Sciatic nerve (tissue), 2 donors: Measurements from ENCODE around the gene TUBGCP3. TPM values are rescaled to one million over a fixed set of nuclear protein-coding genes. Genes with fewer than 3 reads are reported as not detected.
A peak's percentile ranks its signal among the peaks of the same experiment; 100 is the strongest.
"Not testable (repeated sequence)": the region's sequence is repeated elsewhere in the genome, so short reads cannot be mapped to it uniquely, and the experiment has no call there.

ENCODE experiments used
- ATAC-seq: fragments of 200-7000 bp; cut with Tn5 transposase; one replicate; pipeline ENCODE4 v1.9.1; 2020; ENCODE audit warnings: mild to moderate bottlenecking, moderate library complexity
- DNase-seq: peaks from one replicate; pipeline ENCODE4 v3.0.0-alpha.2; 2020; ENCODE audit warnings: low spot score
- intact Hi-C: fragments of 100-400 bp; cut with DNase I; formaldehyde crosslinking; loops from one replicate; pipeline ENCODE4 v1.14.2; 2022
- total RNA-seq: library from RNA; stranded (reverse); fragmentation: NEBNext Ultra II Directional; extraction: Animal tissue kit (Norgen Biotek cat#: 25700); gene quantifications from one replicate; pipeline ENCODE4 v1.2.1, GENCODE V29; 2021
- donor health status: DM: no; HTN: no; CAD: no.
- donor health status: DM: no; HTN: no; CAD: no.

TUBGCP3 gene
- 48.9 TPM for total RNA-seq

- ATAC-seq = peak; percentile 95
- intact Hi-C loops = no loop called here
- peak; percentile 89 for DNase-seq
These were observed at the start of gene TUBGCP3 for GRCh38 chr13:112587764-112588489. TUBGCP3 (minus strand) TSS chr13:112588153; CDS start chr13:112587980, 173 bp downstream.

GRCh38 chr13:112637017-112637801, 49.3 kb upstream of the TUBGCP3 start:
- DNase-seq = peak; percentile 40
- no peak for ATAC-seq
- intact Hi-C loops = no loop called here

GRCh38 chr13:112636401-112636975, 48.5 kb upstream of the TUBGCP3 start:
- ATAC-seq = no peak
- no peak for DNase-seq
- intact Hi-C loops = no loop called here

GRCh38 chr13:112635323-112635722, 47.4 kb upstream of the TUBGCP3 start:
- no peak for DNase-seq
- no peak for ATAC-seq
- intact Hi-C loops = no loop called here

- ATAC-seq (no peak), DNase-seq (peak; percentile 36)
- intact Hi-C loops = no loop called here
These were observed 46.1 kb upstream of the TUBGCP3 start for GRCh38 chr13:112634102-112634501.

- DNase-seq = peak; percentile 42
- ATAC-seq, intact Hi-C loops: not testable (repeated sequence)
These were observed 42.3 kb upstream of the TUBGCP3 start for GRCh38 chr13:112630226-112630625.

GRCh38 chr13:112629161-112629560, 41.2 kb upstream of the TUBGCP3 start:
- intact Hi-C loops = no loop called here
- no peak for ATAC-seq
- DNase-seq = peak; percentile 14

GRCh38 chr13:112627613-112628012, 39.7 kb upstream of the TUBGCP3 start:
- intact Hi-C loops, ATAC-seq: not testable (repeated sequence)
- peak; percentile 15 for DNase-seq

GRCh38 chr13:112627161-112627560, 39.2 kb upstream of the TUBGCP3 start:
- DNase-seq (peak; percentile 25), ATAC-seq (no peak)
- intact Hi-C loops = no loop called here

GRCh38 chr13:112626761-112627160, 38.8 kb upstream of the TUBGCP3 start:
- DNase-seq (peak; percentile 28), ATAC-seq (no peak)
- intact Hi-C loops = no loop called here

GRCh38 chr13:112626124-112626523, 38.2 kb upstream of the TUBGCP3 start:
- DNase-seq (peak; percentile 36), ATAC-seq (no peak)
- intact Hi-C loops = no loop called here

GRCh38 chr13:112625698-112626097, 37.7 kb upstream of the TUBGCP3 start:
- ATAC-seq = no peak
- peak; percentile 2 for DNase-seq
- intact Hi-C loops = no loop called here

GRCh38 chr13:112624602-112625430, 36.9 kb upstream of the TUBGCP3 start:
- DNase-seq (peak; percentile 28), ATAC-seq (no peak)
- intact Hi-C loops = no loop called here

GRCh38 chr13:112624040-112624439, 36.1 kb upstream of the TUBGCP3 start:
- ATAC-seq (no peak), DNase-seq (no peak)
- intact Hi-C loops = no loop called here

- intact Hi-C loops = no loop called here
- DNase-seq (no peak), ATAC-seq (no peak)
These were observed 35.2 kb upstream of the TUBGCP3 start for GRCh38 chr13:112623051-112623711.

GRCh38 chr13:112622375-112622774, 34.4 kb upstream of the TUBGCP3 start:
- ATAC-seq (no peak), DNase-seq (no peak)
- intact Hi-C loops = no loop called here

GRCh38 chr13:112619730-112620631, 32.0 kb upstream of the TUBGCP3 start:
- no peak for DNase-seq
- intact Hi-C loops = no loop called here

GRCh38 chr13:112618501-112618900, 30.5 kb upstream of the TUBGCP3 start:
- ATAC-seq (no peak), DNase-seq (no peak)
- intact Hi-C loops = no loop called here

More at GRCh38 chr13:112619730-112620631, 32.0 kb upstream of the TUBGCP3 start:
- no peak for ATAC-seq
